ENCODE data around the gene LRRC45.

DNA sequence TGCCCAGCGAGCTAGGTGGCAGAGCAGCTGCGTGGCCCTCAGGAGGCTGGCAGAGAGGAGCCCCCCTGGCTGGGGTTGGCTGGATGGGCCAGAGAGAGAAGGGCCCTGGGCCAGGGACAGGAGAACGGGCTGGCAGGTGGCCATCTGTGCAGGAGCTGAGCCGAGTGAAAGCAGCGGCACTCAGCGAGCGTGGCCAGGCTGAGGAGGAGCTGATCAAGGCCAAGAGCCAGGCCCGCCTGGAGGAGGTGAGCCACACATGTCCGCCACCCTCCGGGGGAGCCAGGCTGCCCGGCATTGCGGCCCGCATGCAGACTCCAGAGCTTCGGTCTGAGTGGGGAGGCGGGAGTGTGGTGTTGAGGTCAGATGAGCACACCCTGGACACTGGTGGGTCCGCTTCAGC, 6.3 kb downstream of the LRRC45 start:
- TF ChIP-seq, protein P1, sequence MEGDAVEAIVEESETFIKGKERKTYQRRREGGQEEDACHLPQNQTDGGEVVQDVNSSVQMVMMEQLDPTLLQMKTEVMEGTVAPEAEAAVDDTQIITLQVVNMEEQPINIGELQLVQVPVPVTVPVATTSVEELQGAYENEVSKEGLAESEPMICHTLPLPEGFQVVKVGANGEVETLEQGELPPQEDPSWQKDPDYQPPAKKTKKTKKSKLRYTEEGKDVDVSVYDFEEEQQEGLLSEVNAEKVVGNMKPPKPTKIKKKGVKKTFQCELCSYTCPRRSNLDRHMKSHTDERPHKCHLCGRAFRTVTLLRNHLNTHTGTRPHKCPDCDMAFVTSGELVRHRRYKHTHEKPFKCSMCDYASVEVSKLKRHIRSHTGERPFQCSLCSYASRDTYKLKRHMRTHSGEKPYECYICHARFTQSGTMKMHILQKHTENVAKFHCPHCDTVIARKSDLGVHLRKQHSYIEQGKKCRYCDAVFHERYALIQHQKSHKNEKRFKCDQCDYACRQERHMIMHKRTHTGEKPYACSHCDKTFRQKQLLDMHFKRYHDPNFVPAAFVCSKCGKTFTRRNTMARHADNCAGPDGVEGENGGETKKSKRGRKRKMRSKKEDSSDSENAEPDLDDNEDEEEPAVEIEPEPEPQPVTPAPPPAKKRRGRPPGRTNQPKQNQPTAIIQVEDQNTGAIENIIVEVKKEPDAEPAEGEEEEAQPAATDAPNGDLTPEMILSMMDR (IDR thresholded peaks at IDR 0.05; ENCODE audit: low read depth, low read length, poor library complexity, severe bottlenecking): no peak
- no peak for TF ChIP-seq EZH2phosphoT487 (IDR thresholded peaks at IDR 0.05; ENCODE audit: borderline replicate concordance, low read length)
